ENCODE data around the gene FOCAD. TPM values are rescaled to one million over a fixed set of nuclear protein-coding genes. Genes with fewer than 3 reads are reported as not detected.
"Not testable (repeated sequence)": the region's sequence is repeated elsewhere in the genome, so short reads cannot be mapped to it uniquely, and the experiment has no call there.

Gene FOCAD
- total RNA-seq, 1 experiment from 2014 or later = 23.8 TPM

DNA sequence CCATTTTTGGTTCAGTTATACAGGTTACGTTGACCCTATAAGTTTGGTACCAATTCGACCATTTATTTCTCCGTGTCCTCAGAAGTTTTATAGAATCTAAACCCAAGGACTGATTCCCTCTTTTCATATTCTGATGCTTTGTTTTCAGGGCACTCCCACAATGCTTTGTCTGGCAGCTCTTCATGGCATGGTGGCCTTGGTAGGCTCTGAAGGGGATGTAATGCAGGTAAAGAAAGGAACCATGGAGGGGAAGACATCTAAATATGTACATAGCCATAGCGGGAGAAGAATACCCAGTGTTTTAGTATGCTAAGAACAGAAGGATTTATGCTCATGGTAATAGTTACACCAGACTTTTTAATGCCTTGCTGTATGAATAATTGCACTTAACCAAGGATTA lies 264.6 kb downstream of the FOCAD start:
- Mint-ChIP-seq H3K4me1 (ENCODE audit: low read depth, unreplicated experiment) (no peaks in the 10 kb centered on the region), H3K27me3 (ENCODE audit: unreplicated experiment) (no peaks in the 10 kb centered on the region), H3K27ac (ENCODE audit: unreplicated experiment) (no peak overlapping the region), H3K4me3 (ENCODE audit: low read depth, unreplicated experiment) (no peak overlapping the region), H3K36me3 (ENCODE audit: insufficient read depth, unreplicated experiment) (no peaks in the 10 kb centered on the region), H3K9me3 (ENCODE audit: low read depth, unreplicated experiment) (no peaks in the 10 kb centered on the region)
- CTCF ChIA-PET = no interaction called here
- BruUV-seq (replicated peaks) = no TSS peak
- intact Hi-C loops (cut with micrococcal nuclease; ENCODE audit: unreplicated experiment) = no loop called here
- TF ChIP-seq, protein P1, sequence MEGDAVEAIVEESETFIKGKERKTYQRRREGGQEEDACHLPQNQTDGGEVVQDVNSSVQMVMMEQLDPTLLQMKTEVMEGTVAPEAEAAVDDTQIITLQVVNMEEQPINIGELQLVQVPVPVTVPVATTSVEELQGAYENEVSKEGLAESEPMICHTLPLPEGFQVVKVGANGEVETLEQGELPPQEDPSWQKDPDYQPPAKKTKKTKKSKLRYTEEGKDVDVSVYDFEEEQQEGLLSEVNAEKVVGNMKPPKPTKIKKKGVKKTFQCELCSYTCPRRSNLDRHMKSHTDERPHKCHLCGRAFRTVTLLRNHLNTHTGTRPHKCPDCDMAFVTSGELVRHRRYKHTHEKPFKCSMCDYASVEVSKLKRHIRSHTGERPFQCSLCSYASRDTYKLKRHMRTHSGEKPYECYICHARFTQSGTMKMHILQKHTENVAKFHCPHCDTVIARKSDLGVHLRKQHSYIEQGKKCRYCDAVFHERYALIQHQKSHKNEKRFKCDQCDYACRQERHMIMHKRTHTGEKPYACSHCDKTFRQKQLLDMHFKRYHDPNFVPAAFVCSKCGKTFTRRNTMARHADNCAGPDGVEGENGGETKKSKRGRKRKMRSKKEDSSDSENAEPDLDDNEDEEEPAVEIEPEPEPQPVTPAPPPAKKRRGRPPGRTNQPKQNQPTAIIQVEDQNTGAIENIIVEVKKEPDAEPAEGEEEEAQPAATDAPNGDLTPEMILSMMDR (IDR thresholded peaks at IDR 0.05; ENCODE audit: unreplicated experiment) = no peak
- no peak for DNase-seq

DNA sequence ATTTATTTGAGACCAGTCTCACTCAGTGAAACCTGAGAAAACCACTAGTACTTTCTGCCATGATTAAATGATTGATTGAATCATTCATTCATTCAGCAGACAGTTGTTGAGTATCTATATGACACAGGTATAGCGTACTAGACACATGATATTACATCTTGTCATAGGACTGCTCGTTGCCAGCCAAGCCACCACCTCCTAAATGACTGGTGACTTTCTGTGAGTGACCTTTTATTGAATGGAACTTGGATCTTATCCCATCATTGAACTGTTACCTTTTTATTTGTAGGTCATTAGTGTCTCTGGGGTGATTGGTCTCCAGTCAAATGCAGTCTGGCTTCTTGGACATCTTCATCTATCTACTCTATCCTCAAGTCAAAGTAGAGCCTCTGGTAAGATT lies 266.6 kb downstream of the FOCAD start:
- no peak for DNase-seq
- TF ChIP-seq, protein P1 (IDR thresholded peaks at IDR 0.05; ENCODE audit: unreplicated experiment) = no peak
- intact Hi-C loops (cut with micrococcal nuclease; ENCODE audit: unreplicated experiment) = no loop called here
- CTCF ChIA-PET = no interaction called here
- BruUV-seq (replicated peaks) = no TSS peak
- H3K4me1 Mint-ChIP-seq (ENCODE audit: low read depth, unreplicated experiment) = no peaks in the 10 kb centered on the region
- no peaks in the 10 kb centered on the region for H3K27me3 Mint-ChIP-seq (ENCODE audit: unreplicated experiment)
- H3K27ac Mint-ChIP-seq (ENCODE audit: unreplicated experiment) = no peak overlapping the region
- H3K4me3 Mint-ChIP-seq (ENCODE audit: low read depth, unreplicated experiment) = no peak overlapping the region
- H3K9me3 Mint-ChIP-seq (ENCODE audit: low read depth, unreplicated experiment) = no peaks in the 10 kb centered on the region
- no peaks in the 10 kb centered on the region for H3K36me3 Mint-ChIP-seq (ENCODE audit: insufficient read depth, unreplicated experiment)

DNA sequence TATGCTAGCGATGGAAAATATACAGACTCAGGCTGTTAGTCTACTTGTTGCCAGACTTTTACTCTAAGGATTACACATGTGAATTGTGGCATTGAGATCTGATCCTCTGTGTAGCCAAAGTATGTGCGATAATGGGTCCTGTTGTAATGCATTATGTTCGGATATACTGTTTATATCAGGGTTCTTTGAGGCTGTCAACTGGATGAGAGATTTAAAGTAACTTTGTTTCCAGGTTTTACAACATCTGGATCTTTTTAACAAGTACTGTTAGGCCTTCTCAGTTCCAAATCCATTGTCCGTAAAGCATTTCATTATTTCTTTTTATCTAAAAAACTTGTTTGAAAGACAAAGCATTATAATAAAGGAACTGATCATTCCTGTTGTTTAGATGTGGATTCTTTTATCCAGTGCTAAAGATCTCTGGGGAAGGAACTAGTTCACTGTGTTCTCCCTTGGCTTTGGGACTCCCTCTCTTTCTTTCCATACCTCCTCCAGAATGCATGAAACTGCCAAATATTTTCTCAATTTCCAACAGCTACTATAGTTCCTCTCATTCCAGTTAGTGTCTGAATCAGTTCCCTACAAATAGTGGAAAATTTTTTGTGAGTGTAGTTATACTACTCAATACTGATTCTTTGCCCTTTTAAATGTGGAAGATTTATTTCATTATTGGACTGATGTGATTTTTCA lies 278.6 kb downstream of the FOCAD start:
- Mint-ChIP-seq H3K36me3 (ENCODE audit: insufficient read depth, unreplicated experiment) (no peaks in the 10 kb centered on the region), H3K9me3 (ENCODE audit: low read depth, unreplicated experiment) (no peaks in the 10 kb centered on the region), H3K4me1 (ENCODE audit: low read depth, unreplicated experiment) (no peaks in the 10 kb centered on the region), H3K27ac (ENCODE audit: unreplicated experiment) (no peak overlapping the region), H3K4me3 (ENCODE audit: low read depth, unreplicated experiment) (no peak overlapping the region), H3K27me3 (ENCODE audit: unreplicated experiment) (no peaks in the 10 kb centered on the region)
- TF ChIP-seq, protein P1 (IDR thresholded peaks at IDR 0.05; ENCODE audit: unreplicated experiment) = no peak
- intact Hi-C loops (cut with micrococcal nuclease; ENCODE audit: unreplicated experiment) = no loop called here
- DNase-seq = no peak
- no TSS peak for BruUV-seq (replicated peaks)
- CTCF ChIA-PET = no interaction called here

DNA sequence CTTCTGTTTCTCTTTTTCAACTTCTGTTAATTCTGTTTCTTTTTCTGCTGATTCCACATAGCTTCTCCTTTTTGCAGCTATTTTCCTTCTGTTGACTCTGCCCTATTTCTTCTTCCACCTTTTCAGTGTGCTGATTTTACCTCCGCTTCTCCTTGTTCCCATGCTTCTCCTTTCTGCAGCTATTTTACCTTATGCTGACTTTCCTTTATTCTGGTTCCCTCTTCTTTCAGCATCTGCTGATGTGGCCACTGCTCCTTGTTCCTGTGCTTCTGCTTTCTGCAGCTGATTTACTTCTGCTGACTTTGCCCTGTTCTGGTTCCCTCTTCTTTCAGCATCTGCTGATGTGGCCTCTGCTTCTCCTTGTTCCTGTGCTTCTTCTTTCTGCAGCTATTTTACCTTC lies 288.6 kb downstream of the FOCAD start:
- CTCF ChIA-PET = no interaction called here
- intact Hi-C loops (cut with micrococcal nuclease; ENCODE audit: unreplicated experiment) = loop anchor here (10.0 kb wide), 1 partner anchor 58 kb away; no protein-coding TSS in a partner anchor
- no peaks in the 10 kb centered on the region for H3K4me1 Mint-ChIP-seq (ENCODE audit: low read depth, unreplicated experiment)

DNA sequence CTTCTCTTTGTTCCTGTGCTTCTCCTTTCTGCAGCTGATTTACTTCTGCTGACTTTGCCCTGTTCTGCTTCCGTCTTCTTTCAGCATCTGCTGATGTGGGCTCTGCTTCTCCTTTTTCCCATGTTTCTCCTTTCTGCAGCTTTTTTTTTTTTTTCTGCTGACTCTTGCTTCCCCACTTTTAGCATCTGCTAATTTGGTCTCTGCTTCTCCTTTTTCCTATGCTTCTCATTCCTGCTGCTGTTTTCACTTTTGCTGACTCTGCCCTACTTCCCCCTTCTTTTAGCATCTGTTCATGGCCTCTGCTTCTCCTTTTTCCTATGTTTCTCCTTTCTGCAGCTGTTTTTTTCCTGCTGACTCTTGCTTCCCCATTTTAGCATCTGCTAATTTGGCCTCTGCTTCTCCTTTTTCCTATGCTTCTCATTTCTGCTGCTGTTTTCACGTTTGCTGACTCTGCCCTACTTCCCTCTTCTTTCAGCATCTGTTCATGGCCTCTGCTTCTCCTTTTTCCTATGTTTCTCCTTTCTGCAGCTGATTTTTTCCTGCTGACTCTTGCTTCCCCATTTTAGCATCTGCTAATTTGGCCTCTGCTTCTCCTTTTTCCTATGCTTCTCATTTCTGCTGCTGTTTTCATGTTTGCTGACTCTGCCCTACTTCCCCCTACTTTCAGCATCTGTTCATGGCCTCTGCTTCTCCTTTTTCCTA lies 289.3 kb downstream of the FOCAD start:
- DNase-seq; CTCF ChIA-PET; H3K4me1 Mint-ChIP-seq (ENCODE audit: low read depth, unreplicated experiment); H3K27ac Mint-ChIP-seq (ENCODE audit: unreplicated experiment); BruUV-seq (replicated peaks); H3K27me3 Mint-ChIP-seq (ENCODE audit: unreplicated experiment); H3K4me3 Mint-ChIP-seq (ENCODE audit: low read depth, unreplicated experiment); H3K36me3 Mint-ChIP-seq (ENCODE audit: insufficient read depth, unreplicated experiment); H3K9me3 Mint-ChIP-seq (ENCODE audit: low read depth, unreplicated experiment): not testable (repeated sequence)
- intact Hi-C loops (cut with micrococcal nuclease; ENCODE audit: unreplicated experiment) = loop anchor here (10.0 kb wide), 1 partner anchor 59 kb away; no protein-coding TSS in a partner anchor

More for the DNA sequence above, 288.6 kb downstream of the FOCAD start:
- no peak overlapping the region for H3K4me3 Mint-ChIP-seq (ENCODE audit: low read depth, unreplicated experiment)
- no TSS peak for BruUV-seq (replicated peaks)
- no peak overlapping the region for H3K27ac Mint-ChIP-seq (ENCODE audit: unreplicated experiment)
- no peaks in the 10 kb centered on the region for H3K36me3 Mint-ChIP-seq (ENCODE audit: insufficient read depth, unreplicated experiment)
- no peaks in the 10 kb centered on the region for H3K9me3 Mint-ChIP-seq (ENCODE audit: low read depth, unreplicated experiment)
- TF ChIP-seq, protein P1 (IDR thresholded peaks at IDR 0.05; ENCODE audit: unreplicated experiment) = no peak
- no peaks in the 10 kb centered on the region for H3K27me3 Mint-ChIP-seq (ENCODE audit: unreplicated experiment)
- no peak for DNase-seq

DNA sequence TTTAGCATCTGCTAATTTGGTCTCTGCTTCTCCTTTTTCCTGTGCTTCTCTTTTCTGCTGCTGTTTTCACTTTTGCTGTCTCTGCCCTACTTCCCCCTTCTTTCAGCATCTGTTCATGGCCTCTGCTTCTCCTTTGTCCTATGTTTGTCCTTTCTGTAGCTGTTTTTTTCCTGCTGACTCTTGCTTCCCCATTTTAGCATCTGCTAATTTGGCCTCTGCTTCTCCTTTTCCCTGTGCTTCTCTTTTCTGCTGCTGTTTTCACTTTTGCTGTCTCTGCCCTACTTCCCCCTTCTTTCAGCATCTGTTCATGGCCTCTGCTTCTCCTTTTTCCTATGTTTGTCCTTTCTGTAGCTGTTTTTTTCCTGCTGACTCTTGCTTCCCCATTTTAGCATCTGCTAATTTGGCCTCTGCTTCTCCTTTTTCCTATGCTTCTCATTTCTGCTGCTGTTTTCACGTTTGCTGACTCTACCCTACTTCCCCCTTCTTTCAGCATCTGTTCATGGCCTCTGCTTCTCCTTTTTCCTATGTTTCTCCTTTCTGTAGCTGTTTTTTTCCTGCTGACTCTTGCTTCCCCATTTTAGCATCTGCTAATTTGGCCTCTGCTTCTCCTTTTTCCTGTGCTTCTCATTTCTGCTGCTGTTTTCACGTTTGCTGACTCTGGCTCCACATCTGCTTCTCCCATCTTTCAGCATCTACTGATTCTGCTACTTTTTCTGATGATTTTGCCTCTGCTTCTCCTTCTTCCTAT lies 290.3 kb downstream of the FOCAD start:
- intact Hi-C loops (cut with micrococcal nuclease; ENCODE audit: unreplicated experiment) = loop anchor here (10.0 kb wide), 1 partner anchor 60 kb away; no protein-coding TSS in a partner anchor
- CTCF ChIA-PET; DNase-seq; H3K4me3 Mint-ChIP-seq (ENCODE audit: low read depth, unreplicated experiment); H3K9me3 Mint-ChIP-seq (ENCODE audit: low read depth, unreplicated experiment); H3K4me1 Mint-ChIP-seq (ENCODE audit: low read depth, unreplicated experiment); H3K27me3 Mint-ChIP-seq (ENCODE audit: unreplicated experiment); H3K27ac Mint-ChIP-seq (ENCODE audit: unreplicated experiment); BruUV-seq (replicated peaks); H3K36me3 Mint-ChIP-seq (ENCODE audit: insufficient read depth, unreplicated experiment): not testable (repeated sequence)

Measured in Calu3 (cell line).